Loucy (cell line): Measurements from ENCODE around the gene APRT.

Experiments used
- CTCF ChIP-seq: fragments of 200-600 bp; sonication (generic); conservative IDR thresholded peaks from 2 replicates; pipeline ENCODE4 v1.5.1; 2014; ENCODE audit warnings: mild to moderate bottlenecking, antibody characterized with exemption, low read length
- EZH2phosphoT487 ChIP-seq: fragments of 200-600 bp; IDR thresholded peaks from 2 replicates; pipeline ENCODE4 v1.6.1; 2018; ENCODE audit warnings: antibody characterized with exemption, mild to moderate bottlenecking, moderate library complexity, borderline replicate concordance

- TF ChIP-seq CTCF = no peak
- TF ChIP-seq EZH2phosphoT487 = no peak
These were observed 42.8 kb upstream of the APRT start for GRCh38 chr16:88854306-88855111.
